Activated CD4-positive, CD25-positive, alpha-beta regulatory T cell treated with anti-CD3 and anti-CD28 coated beads, Interleukin-2, amount 50 U/mL, for 72 hours (primary cell): ENCODE measurements around the gene CWC25.
"Not testable (repeated sequence)": the region's sequence is repeated elsewhere in the genome, so short reads cannot be mapped to it uniquely, and the experiment has no call there.

Source experiments
- DNase-seq: peaks from one replicate; pipeline ENCODE4 v3.0.0; 2021

The CWC25 gene

DNA sequence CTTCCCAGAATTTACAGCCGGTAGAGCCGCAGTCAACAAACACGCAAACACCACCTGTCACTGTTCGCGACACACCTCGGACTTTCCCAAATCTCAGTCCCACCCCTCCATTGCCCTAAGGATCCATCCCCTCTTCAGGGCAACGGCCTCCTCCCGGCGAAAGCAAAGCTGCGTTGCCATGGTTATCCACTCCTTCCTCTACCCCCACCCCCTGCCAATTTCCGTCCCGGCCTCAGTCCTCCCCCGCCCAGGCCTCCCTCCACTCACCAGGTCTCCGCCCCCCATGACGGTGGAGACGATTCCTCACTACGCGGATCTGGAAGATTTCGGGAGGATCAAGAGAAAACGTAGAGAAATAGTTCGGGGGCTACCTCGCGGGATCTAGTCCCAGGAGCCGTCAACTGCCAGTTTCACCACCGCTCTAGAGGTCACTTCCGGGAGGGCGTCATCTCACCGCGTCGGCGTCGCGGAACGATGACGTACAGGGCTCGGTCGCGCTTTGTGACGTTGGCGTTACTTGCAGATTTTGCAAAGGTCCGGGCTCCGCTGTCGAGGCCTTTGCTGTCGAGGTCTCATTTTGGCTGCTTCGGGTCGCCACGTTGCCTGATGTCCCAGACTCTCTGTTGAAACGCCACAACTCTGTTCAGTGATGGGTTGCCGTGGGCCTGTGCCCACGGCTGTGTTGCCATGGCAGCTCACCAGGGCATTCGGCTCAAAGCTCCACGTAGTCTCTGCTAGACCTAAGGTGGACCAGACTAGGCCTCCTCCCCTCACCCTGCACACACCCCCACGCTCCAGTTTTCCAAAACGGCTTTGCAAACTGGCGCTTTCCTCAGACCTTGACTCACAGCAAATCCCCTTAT is at the start of gene CWC25:
Gene CWC25, minus strand, starts transcription at position 423 of the 863 bp plus-strand sequence. Its CDS starts 138 bp downstream, at position 285.
- DNase-seq = peak; percentile 99

GRCh38 chr17:38873640-38874380 is 48.7 kb upstream of the CWC25 start:
- DNase-seq = no peak

DNA sequence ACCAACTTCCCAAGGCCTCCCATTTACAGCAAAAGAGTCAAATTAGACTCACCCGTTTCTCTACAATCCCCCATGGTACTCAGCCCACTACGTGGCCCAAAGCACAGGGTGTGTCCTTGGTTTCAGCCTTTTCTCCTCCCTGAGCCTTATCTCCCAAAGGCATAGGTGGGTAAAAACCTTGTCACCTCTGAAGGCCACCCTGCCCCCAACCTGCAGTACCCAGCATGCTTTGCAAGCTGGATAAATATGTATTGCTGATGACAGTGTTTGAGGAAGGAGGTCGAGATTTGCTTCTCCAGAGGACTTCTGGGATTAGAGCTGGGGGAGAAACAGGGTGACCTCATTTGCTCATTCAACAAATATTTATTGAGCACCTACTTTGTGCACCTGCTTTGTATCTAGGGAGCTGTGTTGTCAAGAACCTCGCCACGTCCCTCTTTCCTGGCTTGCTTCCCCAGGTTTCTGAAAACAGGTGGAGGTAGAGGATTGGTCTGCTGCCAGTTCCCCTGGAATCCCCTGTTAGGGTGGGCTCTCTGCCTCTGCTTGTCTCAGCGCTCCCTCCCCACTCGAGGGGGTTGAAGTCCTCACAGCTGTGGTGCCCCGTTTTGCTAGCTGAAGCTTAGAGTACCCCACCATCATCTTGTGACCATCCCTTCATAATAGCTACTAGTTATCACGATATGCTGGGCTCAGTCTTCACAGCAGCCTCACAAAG is 47.7 kb upstream of the CWC25 start:
- no peak for DNase-seq

DNA sequence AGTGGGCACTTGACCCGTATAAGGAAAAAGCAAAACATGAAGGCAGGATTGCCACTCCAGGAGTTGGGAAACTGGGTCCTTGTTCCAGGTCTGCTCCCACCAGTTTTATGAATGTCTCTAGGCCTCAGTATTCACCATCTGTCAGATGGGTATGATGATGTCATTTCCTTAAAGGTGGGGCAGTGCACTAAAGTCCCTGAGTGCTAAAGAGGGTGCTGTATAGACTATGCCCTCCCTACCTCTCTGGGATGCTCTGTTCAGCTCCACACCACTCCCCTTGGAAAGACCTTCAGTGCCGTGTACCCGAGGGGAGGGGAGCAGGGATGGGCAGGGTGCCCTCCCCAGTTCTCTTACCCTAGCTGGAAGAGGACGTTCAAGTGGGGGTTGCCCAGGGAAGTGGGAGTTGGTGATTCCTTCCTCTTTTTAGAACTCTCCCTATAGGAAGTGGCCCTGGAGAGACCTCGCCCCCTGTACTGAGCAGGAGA is 46.9 kb upstream of the CWC25 start:
- DNase-seq = no peak

- peak; percentile 69 for DNase-seq
Measured at GRCh38 chr17:38871247-38872015, 46.3 kb upstream of the CWC25 start.

DNA sequence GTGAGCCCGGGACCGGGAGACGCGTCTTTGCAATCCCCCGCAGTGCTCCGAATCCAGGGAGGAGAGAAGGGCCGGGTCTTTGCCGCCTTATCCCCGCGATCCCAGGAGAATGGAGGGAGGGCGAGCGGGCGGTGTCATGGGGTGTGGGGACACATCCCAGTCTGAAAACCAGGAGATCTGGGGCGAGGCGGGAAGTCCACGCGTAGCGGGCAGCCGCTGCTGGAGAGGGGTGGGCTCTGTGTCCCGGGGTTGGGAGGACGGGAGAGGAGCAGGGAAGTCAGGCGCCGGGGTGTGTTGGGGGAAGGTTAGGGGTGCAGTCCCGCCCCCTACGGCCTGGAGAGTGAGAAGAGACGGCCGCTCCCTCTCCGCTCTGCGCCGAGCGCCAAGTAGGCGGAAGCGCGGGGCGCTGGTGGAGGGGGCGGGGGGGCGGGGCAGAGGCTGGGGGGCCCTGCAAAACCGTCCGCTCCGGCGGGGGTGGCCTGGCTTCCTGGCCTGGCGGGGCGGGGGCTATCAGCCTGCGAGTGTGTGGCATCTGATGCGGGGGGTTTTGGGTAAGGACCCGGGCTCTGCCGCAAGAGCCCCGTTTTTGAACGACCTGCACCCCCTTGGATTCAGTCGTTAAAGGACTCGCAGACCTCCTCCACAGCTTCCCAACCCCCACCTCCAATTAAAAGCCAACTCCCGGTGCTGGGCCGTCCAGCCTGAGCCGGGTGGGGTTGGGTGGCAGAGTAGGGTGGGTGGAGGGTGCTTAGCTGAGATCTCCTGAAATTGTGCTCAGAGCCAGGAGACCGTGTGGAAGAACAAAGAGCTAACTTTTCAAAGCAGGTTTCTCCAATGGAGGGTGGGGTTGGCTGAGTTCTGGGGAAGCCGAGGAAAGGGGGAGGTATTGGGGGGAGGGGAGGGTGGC is 45.4 kb upstream of the CWC25 start:
- DNase-seq = peak; percentile 64

DNA sequence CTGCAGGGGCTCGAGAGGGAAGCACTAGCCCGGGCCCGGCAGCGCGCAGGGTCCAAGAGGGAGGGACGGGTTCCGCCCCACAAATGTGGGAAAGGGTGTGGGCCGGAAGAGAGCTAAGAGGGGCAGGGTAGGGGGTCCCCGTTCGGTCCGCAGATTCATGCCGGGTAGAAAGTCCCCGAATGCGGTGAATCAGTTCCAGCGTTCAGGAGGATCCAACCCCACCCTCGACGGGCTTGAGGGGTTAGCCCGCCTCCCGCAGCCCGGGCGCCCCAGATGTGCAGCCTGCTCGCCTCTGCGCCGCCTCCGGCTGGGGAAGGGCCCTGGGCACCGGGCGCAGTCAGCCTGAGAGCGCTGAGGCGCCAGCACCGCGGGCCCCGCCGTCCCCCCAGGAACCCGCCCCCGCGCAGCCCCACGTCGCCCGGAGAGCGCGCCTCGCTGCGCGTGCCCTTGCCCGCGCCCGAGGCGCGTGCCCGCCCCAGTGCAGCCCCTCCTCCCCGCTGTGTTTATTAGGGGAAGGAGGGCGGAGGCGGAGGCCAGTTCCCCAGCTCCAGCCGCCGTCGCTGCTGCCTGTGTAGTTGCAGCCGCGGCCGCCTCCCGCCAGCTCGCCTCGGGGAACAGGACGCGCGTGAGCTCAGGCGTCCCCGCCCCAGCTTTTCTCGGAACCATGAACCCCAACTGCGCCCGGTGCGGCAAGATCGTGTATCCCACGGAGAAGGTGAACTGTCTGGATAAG is 44.6 kb upstream of the CWC25 start, which contains the start of gene LASP1:
Gene LASP1, plus strand, starts transcription at position 533 of the 733 bp plus-strand sequence. Its CDS starts 132 bp downstream, at position 665.
- DNase-seq = peak; percentile 88

- DNase-seq = peak; percentile 93
Measured at GRCh38 chr17:38868817-38869525, 43.9 kb upstream of the CWC25 start.

- DNase-seq = no peak
Measured at GRCh38 chr17:38867968-38868816, 43.1 kb upstream of the CWC25 start.

DNA sequence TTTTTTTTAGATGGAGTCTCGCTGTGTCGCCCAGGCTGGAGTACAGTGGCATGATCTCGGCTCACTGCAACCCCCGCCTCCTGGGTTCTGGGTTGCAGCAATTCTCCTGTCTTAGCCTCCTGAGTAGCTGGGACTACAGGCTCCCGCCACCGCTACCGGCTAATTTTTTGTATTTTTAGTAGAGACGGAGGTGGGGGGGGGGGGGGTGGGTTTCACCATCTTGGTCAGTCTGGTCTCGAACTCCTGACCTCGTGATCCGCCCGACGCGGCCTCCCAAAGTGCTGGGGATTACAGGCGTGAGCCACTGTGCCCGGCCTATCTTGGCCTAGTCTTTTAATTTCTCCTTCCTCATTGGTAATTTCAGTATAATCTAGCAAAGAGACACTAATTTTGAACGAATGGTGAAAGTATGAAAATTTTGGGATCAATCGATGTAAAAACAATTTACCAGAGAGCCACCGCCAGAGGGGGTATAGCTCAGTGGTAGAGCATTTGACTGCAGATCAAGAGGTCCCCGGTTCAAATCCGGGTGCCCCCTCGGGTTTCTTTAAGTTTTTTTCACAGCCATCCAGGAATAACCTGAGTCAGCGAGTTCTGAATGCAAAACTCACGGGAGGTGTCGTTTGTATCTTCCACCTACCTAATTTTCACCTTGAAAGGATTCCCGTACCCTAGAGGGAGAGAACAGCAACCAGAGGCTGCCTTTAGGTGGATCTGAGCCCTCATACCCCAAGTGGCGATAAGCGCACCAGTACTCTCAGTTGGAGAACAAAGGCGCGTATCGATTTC is 42.3 kb upstream of the CWC25 start:
- peak; percentile 70 for DNase-seq

DNA sequence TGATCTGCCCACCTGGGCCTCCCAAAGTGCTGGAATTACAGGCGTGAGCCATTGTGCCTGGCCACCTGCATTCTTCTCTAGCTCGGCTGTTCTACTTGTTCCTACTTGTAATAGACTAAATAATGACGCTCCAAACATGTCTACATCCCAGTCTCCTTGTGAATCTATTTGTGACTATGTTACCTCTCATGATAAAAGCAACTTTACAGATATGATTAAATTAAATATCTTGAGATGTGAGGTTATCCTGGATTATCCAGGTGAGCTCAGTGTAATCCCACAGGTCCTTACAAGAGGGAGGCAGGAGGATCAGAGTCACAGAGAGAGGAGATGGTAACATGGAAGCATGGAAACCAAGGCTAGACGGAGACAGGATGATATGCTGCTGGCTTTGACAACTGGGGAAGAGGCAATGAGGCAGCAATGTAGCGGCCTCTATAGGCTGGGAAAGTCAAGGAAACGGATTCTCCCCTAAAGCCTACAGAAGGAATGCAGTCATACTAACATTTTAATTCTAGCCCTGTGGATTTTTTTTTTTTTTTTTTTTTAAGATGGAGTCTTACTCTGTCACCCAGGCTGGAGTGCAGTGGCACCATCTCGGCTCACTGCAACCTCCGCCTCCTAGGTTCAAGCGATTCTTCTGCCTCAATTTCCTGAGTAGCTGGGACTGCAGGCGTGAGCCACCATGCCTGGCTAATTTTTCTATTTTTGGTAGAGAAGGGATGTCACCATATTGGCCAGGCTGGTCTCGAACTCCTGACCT is 39.7 kb upstream of the CWC25 start:
- DNase-seq = no peak

DNA sequence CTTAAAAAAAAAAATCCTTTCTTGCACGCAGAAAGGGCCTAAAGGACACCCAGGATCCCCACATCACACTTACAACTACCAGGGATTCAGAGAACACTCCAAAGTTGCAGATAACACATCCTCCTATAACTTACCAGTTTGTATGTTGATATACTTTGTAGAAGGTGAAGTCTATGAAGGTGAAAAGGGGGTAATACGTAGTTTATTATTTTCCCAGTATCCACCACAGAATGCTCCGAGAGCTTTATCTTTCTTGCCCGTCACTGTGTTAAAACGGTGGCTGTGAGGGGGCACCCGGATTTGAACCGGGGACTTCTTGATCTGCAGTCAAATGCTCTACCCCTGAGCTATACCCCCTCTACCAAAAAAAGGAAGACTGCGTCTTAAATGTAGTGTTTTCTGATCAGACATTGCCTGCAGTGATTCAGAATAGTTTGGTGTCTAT is 36.3 kb upstream of the CWC25 start:
- no peak for DNase-seq

GRCh38 chr17:38857271-38857670 is 32.1 kb upstream of the CWC25 start:
- DNase-seq = no peak

- not testable (repeated sequence) for DNase-seq
Measured at GRCh38 chr17:38855101-38855714, 30.1 kb upstream of the CWC25 start.

DNA sequence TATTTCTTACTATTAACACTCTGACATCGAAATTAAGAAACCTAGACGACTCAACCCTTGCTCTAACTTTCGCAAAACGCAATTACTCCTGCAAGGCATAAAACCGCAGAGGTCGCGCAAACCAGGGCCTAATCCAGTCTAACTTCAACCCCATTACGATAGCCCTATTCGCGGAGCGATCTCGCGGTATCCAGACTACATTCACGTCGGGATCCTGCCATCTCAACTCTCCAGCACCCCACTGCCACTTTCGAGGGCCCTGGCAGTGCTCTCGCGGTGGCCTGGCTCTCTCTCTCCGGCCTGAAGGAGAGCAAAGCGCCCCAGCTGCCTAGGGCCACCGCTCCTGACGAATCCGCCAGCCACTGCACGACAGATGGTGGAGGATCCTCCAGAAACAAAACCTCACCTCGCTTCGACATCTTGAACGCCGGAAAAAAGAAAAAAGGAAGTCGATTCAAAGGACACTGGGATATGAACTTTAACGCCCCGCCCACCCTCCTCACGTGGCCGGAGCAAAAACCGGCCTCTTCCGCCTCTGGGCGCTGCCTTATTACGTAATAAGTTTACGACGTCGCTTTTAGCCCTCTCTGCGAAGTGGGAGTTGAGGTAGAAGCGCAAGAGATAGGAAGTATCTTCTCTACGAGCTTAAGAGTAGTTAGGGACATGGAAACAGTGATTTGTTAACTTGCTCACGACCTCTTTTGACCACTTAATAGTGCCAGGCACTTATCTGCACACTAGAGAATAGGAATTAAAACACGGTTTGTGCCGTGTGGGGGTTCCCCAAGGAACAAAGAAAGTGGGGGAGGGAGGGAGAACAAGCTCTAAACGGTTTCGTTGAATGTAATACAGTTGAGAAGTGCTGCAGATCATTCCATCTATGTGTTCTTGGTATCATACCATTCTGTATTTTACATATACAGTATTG is 28.4 kb upstream of the CWC25 start, which contains the start of gene RPL23:
Gene RPL23, minus strand, starts transcription at position 430 of the 928 bp plus-strand sequence. Its CDS starts 11 bp downstream, at position 419.
- DNase-seq = peak; percentile 86
